GM12891 (cell line): Measurements from ENCODE around the gene CIPC.

Experiments used
- DNase-seq: peaks from one replicate; pipeline ENCODE4 v3.0.0; 2011; ENCODE audit warnings: low spot score; ENCODE audit not compliant: insufficient read length
- FAIRE-seq: peaks from 2 replicates; lab custom pipeline; 2011; peaks lifted over from hg19 to GRCh38; lab: Jason Lieb, UNC
- PAX5 ChIP-seq: IDR thresholded peaks from 2 replicates; pipeline ENCODE4 v1.6.1; 2011; ENCODE audit warnings: low read length, moderate library complexity, mild to moderate bottlenecking; ENCODE audit not compliant: insufficient read depth, severe bottlenecking
- POLR2A ChIP-seq: IDR thresholded peaks from 2 replicates; pipeline ENCODE4 v1.6.1; 2011; ENCODE audit warnings: low read depth, low read length, control low read depth
- POLR2AphosphoS5 ChIP-seq: IDR thresholded peaks from 2 replicates; pipeline ENCODE4 v1.6.1; 2011; ENCODE audit warnings: low read depth, low read length, control low read depth
- POU2F2 ChIP-seq: IDR thresholded peaks from 2 replicates; pipeline ENCODE4 v1.6.1; 2011; ENCODE audit warnings: low read depth, mild to moderate bottlenecking, control low read depth, low read length, moderate library complexity
- SPI1 ChIP-seq: IDR thresholded peaks from 2 replicates; pipeline ENCODE4 v1.6.1; 2011; ENCODE audit warnings: low read depth, low read length, control low read depth
- TAF1 ChIP-seq: IDR thresholded peaks from 2 replicates; pipeline ENCODE4 v1.6.1; 2011; ENCODE audit warnings: low read depth, low read length, control low read depth

CIPC gene

DNA sequence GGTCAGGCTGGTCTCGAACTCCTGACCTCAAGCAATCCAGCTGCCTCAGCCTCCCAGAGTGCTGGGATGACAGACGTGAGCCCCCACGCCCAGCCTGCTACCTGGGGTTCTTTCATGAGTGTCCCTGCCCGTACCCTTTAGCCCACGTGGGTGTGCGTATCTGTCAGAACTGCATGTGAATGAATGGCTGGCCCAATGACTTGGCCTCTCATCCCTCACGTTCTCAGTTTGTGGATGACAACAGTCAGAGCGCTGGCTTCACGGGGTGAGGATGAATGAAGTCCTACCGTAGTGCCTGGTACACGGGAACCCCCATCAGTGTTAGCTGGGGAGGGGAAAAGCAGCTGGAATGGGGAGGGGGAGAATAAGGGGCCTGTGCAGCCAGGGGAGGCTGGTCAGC lies 59.7 kb downstream of the CIPC start:
- TF ChIP-seq TAF1 (no peak), PAX5 (no peak)
- FAIRE-seq: no peak

DNA sequence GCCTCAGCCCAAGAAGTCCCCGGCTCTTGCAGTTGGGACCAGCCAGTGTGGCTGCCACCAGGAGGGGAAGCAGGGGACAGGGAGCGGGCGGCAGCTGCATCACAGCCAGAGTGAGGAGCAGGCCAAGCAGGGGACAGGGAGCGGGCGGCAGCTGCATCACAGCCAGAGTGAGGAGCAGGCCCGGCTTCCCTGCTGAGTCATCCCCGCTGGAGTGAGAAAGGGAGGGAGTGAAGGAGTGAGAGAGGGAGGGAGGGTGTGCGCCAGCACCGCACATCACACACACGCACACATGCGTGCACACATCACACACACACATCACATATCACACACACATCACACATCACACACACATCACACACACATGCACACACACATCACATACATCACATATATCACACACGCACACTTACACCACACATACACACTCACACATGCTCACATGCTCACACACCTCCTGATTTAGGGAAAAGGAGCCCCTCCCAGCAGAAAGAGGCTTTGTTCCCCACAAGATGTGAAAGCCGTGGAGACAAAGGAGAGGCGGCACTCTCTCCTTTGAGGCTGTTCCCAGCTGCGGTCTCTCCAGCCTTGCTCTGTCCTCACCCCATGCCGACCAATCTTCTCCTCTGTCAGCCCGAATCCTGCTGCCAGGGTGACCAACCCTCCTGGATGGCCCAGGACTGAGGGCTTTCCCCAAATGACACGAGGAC lies 60.3 kb downstream of the CIPC start:
- no peak for DNase-seq
- no peak for TF ChIP-seq POU2F2
- no peak for TF ChIP-seq PAX5
- no peak for TF ChIP-seq POLR2A
- TF ChIP-seq TAF1: no peak
- no peak for TF ChIP-seq SPI1
- TF ChIP-seq POLR2AphosphoS5: no peak
- FAIRE-seq: peak; percentile 82

More for the DNA sequence above, 59.7 kb downstream of the CIPC start:
- DNase-seq: no peak

DNA sequence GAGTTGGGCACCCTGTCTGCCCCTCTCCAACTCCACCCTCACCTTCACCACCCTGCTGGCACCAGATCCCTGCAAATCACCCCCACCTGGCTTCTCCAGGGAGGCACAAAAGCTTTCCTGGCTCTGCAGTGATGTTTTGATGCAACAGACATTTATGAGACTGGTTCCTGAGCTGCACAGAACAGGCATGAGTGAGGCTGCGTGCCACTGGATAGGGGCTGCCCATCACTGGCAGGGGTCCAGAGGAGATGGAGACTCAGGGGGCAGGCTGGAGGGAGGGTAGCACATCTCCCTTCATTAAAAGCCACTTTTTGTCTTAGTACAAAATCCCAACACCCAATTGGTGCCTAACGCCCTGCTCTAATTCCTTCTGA lies 60.8 kb downstream of the CIPC start:
- no peak for FAIRE-seq
- TF ChIP-seq POLR2A (no peak), TAF1 (no peak), POLR2AphosphoS5 (no peak), POU2F2 (no peak), PAX5 (no peak), SPI1 (no peak)
- DNase-seq: no peak

DNA sequence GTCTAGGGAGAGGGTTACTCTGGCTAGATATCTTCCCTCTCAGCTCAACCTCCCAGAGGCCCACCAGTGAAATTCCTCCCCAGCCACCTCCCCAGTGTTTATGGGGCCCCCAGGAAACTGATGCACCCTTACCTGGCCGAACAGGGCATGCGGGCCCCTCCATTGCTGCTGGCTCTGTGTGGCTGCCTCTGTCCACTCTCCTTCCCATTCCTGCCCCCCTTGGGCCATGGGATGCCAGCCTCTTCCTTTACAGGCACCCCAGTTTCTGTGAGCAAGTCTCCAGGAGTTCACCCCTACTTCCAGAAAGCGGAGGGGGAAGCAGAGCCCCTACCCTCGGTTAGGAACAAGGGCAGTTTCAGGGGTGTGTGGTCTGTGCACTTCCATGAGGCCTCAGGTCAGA lies 63.0 kb downstream of the CIPC start:
- FAIRE-seq (no peak), DNase-seq (no peak)
- TF ChIP-seq POLR2A (no peak), SPI1 (no peak), POLR2AphosphoS5 (no peak), TAF1 (no peak), POU2F2 (no peak), PAX5 (no peak)
